ENCODE measurements around the gene MSH3.

GRCh38 chr5:80797428-80798024 lies 143.1 kb downstream of the MSH3 start:
- TF ChIP-seq, protein P1, sequence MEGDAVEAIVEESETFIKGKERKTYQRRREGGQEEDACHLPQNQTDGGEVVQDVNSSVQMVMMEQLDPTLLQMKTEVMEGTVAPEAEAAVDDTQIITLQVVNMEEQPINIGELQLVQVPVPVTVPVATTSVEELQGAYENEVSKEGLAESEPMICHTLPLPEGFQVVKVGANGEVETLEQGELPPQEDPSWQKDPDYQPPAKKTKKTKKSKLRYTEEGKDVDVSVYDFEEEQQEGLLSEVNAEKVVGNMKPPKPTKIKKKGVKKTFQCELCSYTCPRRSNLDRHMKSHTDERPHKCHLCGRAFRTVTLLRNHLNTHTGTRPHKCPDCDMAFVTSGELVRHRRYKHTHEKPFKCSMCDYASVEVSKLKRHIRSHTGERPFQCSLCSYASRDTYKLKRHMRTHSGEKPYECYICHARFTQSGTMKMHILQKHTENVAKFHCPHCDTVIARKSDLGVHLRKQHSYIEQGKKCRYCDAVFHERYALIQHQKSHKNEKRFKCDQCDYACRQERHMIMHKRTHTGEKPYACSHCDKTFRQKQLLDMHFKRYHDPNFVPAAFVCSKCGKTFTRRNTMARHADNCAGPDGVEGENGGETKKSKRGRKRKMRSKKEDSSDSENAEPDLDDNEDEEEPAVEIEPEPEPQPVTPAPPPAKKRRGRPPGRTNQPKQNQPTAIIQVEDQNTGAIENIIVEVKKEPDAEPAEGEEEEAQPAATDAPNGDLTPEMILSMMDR (IDR thresholded peaks at IDR 0.05; ENCODE audit: low read depth, low read length, poor library complexity, severe bottlenecking), result no peak
- TF ChIP-seq EZH2phosphoT487 (IDR thresholded peaks at IDR 0.05; ENCODE audit: borderline replicate concordance, low read length), result no peak
